Thymus (tissue), 11 donors: ENCODE results near the gene CDC25C. TPM values are rescaled to one million over a fixed set of nuclear protein-coding genes. Genes with fewer than 3 reads are reported as not detected.
"Not testable (repeated sequence)": the region's sequence is repeated elsewhere in the genome, so short reads cannot be mapped to it uniquely, and the experiment has no call there.

Experiments used
- DNase-seq, 9 donors: peaks; one replicate each; pipeline ENCODE4 v3.0.0-alpha.2; 2013; ENCODE audit warnings: low spot score in 9 of 9, low read depth in 6 of 9, missing footprints in 1 of 9
- H3K27ac ChIP-seq, 2 donors: one replicate each; pipeline ENCODE4 v1.5.1; 2013; ENCODE audit warnings: control low read depth in 1 of 2, low read depth in 1 of 2, low read length in 1 of 2, mild to moderate bottlenecking in 1 of 2, moderate library complexity in 1 of 2
- H3K27me3 ChIP-seq, 2 donors: one replicate each; pipeline ENCODE4 v1.5.1; 2013; ENCODE audit warnings: low read length in 1 of 2; ENCODE audit not compliant: control insufficient read depth in 2 of 2, insufficient read depth in 1 of 2
- H3K36me3 ChIP-seq, 2 donors: one replicate each; pipeline ENCODE4 v1.5.1; 2013; ENCODE audit warnings: low read length in 1 of 2, mild to moderate bottlenecking in 1 of 2, moderate library complexity in 1 of 2; ENCODE audit not compliant: control insufficient read depth in 2 of 2, insufficient read depth in 2 of 2
- H3K4me1 ChIP-seq, 2 donors: one replicate each; pipeline ENCODE4 v1.5.1; 2013; ENCODE audit warnings: low read length in 2 of 2; ENCODE audit not compliant: control insufficient read depth in 2 of 2, insufficient read depth in 2 of 2
- H3K4me3 ChIP-seq, 2 donors: one replicate each; pipeline ENCODE4 v1.5.1; 2013; ENCODE audit warnings: low read length in 2 of 2, control low read depth in 1 of 2, mild to moderate bottlenecking in 1 of 2
- H3K9me3 ChIP-seq, 2 donors: one replicate each; pipeline ENCODE4 v1.5.1; 2013; ENCODE audit warnings: low read length in 1 of 2, mild to moderate bottlenecking in 1 of 2; ENCODE audit not compliant: control insufficient read depth in 2 of 2, insufficient read depth in 1 of 2
- WGBS: extraction: QIAGEN DNeasy Blood & Tissue Kit; methylation state at CpG from one replicate; pipeline ENCODE4 v1.1.7; 2013; 5-methylcytosine and 5-hydroxymethylcytosine counted together
- polyA plus RNA-seq: library from polyadenylated mRNA; stranded (reverse); fragments of 200-250 nt; gene quantifications from one replicate; pipeline ENCODE4 v1.2.3, GENCODE V29; 2013
- total RNA-seq: library from RNA; stranded (reverse); fragments of 120-200 nt; gene quantifications from one replicate; pipeline ENCODE4 v1.2.4, GENCODE V29; 2013
- donor health status: healthy.

Gene CDC25C
- total and polyA plus RNA-seq, 2 donors = 1.9 to 12.9 TPM

DNA sequence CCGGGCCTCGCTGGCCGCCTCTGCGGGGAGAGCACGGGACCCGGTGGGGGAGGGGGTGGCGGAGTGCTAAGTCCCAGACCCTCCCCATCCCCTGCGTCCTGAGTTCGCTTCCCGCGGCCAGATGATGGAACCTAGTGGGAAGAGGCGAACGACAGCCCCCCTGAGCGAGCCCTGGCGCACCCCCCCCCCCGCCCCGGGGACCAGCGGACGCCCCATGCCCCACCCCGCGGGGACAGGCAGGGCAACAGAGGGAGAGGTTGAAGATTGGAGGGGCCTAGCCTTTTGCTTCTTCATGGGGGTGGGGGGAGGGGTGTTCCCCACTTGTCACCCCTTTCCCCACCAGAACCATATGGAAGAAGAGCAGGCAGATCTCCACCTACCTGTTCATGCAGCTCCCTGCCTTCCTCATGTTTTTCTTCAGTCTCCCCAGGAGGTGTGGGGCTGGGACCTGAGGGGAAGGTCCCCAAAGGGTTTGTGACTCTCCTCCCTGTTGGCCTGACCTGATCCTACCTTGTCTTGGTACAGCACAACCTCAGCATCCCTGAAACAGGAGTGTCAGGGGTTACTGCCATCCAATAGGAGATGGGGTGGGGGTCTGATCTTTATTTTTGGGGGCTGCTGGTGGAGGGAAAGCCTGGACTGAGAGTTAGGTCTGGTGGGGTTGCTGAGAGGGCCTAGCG, 6.9 kb upstream of the CDC25C start:
- H3K27me3 ChIP-seq = no peaks in the 10 kb centered on the region
- peaks cover 8 to 20% of the 10 kb centered on the region in 2 donors for H3K36me3 ChIP-seq
- H3K27ac ChIP-seq = peak overlapping the region; percentile 88 to 96
- H3K9me3 ChIP-seq = peaks cover 0 to 4% of the 10 kb centered on the region in 2 donors
- H3K4me1 ChIP-seq = peaks cover 29 to 44% of the 10 kb centered on the region in 2 donors
- H3K4me3 ChIP-seq = peak overlapping the region; percentile 72 to 75
- under 1% methylated on average over 22 of the region's 22 CpGs for WGBS
- peak in 1 of 9 donors; percentile 27 for DNase-seq

GRCh38 chr5:138337685-138338410, 6.2 kb upstream of the CDC25C start, which contains the start of gene FAM53C:
TSS of gene FAM53C (plus strand) at chr5:138338266. CDS start at chr5:138341336, 3,070 bp downstream.
- Histone ChIP-seq H3K4me1 (peaks cover 29 to 44% of the 10 kb centered on the region in 2 donors), H3K9me3 (peaks cover 0 to 4% of the 10 kb centered on the region in 2 donors), H3K4me3 (peak within 1 kb of the TSS; percentile 72 to 75), H3K36me3 (peaks cover 7 to 13% of the 10 kb centered on the region in 2 donors), H3K27me3 (no peaks in the 10 kb centered on the region), H3K27ac (peak within 1 kb of the TSS; percentile 88 to 96)
- peak; percentile 90 to 98 (median 94) for DNase-seq
- under 1% methylated on average over 56 of the region's 56 CpGs for WGBS

DNA sequence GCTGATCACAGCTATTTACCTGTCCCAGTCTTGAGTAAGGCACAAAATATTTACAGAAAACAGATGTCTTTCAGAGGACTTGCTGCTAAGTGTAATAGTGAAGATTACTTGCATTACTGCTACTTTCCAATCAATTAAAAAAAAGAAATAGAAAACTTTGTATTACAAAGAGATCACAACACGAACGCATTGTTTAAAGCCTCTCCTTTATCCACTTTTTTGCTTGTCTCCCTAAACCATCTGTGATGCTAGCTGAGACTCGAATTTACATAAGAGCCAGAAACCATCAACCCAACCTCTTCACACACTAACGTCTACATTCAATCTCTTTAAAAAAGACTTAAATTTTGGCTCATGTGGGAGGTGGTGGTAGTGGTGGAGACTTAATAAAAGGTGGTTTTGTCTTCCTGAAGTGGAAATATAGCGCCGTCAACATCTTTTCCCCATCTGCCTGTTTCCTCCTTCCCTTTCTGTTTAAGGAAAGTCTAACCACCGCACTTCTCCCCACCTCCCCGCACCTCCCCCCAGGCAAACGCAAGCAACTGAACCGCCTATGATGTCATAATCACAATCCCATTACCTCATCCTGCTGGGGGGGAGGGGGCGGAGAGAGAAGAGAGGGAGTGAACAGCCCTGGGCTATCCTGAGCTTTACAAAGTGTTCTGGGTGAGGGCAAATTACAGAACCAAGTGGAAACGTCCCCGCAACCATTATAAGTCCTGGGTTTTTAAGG, 5.5 kb upstream of the CDC25C start:
- H3K4me3 ChIP-seq = peak overlapping the region; percentile 72 to 75
- H3K27me3 ChIP-seq = no peaks in the 10 kb centered on the region
- H3K27ac ChIP-seq = peak overlapping the region; percentile 88 to 96
- WGBS = 24% methylated on average over 13 of the region's 13 CpGs
- H3K4me1 ChIP-seq = peaks cover 29 to 49% of the 10 kb centered on the region in 2 donors
- peaks cover 0 to 4% of the 10 kb centered on the region in 2 donors for H3K9me3 ChIP-seq
- H3K36me3 ChIP-seq = peaks cover 7 to 11% of the 10 kb centered on the region in 2 donors
- peak in 4 of 9 donors; percentile 21 to 85 (median 68) for DNase-seq

DNA sequence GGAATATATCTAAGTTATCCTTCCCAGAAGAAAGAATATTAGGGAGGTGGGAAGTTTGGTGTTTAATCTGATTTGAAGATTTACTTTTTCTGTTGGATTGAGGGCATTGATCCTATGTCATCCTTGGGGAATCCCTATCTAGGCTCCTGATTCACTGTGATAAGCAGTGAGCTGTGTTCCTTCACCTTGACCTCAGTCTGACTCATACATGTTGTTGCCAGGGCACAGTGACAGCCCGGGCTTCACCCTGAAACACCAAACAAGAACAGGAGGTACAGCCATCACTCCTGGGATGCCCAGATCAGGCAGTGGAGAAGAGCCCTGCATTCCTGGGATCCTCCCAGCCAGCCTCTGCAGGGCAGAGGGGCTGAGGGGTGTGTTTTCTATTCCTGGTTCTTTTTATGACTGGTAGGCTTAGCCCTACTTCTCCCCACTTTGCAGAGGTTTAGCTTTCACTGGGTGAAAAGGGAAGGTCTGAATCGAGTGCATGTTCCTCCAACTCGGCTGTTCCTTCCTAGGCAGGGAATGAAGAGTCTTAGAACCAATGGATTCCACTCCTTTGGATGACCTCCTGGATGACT, 3.4 kb upstream of the CDC25C start:
- Histone ChIP-seq H3K9me3 (peaks cover 0 to 4% of the 10 kb centered on the region in 2 donors), H3K4me3 (no peak overlapping the region), H3K36me3 (no peaks in the 10 kb centered on the region), H3K27me3 (no peaks in the 10 kb centered on the region), H3K27ac (peak overlapping the region; percentile 68 to 88), H3K4me1 (peaks cover 31 to 58% of the 10 kb centered on the region in 2 donors)
- 96% methylated on average over 3 of the region's 3 CpGs for WGBS
- DNase-seq = no peak

DNA sequence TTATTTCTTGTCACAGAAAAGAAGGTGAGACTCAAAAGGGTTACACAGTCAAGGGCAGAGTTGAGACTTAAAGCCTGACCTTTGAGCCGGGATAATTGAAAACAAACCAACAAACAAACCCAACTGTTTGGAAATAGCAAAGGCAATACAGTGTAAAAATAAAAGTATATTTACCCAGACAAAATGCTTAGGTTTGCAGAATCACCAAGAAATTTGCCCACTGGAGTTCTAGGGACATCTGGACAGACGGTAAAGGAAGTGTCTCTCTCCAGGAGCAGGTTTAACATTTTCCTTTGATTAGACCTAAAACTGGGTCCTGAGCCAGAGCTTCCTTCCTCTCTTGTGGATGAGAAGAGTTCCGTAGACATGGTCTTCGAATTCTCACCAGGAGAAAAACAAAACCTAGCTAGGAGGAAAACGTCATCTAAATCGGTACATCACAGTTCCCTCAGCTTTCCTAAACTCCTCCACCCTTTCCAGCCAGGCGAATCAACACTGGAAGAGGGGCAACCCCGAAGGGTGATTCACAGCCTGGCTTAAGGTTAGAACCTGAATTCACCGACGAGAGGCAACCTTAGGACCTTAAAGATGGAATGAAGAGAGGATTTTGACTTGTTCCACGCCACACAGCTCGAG, 673 bp downstream of the CDC25C start:
- DNase-seq = no peak
- Histone ChIP-seq H3K9me3 (no peaks in the 10 kb centered on the region), H3K27me3 (no peaks in the 10 kb centered on the region), H3K36me3 (peaks cover 8 to 10% of the 10 kb centered on the region in 2 donors), H3K4me1 (peaks cover 16 to 28% of the 10 kb centered on the region in 2 donors), H3K27ac (peak overlapping the region in 1 of 2 donors; percentile 60), H3K4me3 (peak overlapping the region; percentile 59 to 65)
- WGBS = 9% methylated on average over 12 of the region's 12 CpGs

- not testable (repeated sequence) for H3K9me3 ChIP-seq, DNase-seq, H3K27ac ChIP-seq, H3K27me3 ChIP-seq, H3K4me1 ChIP-seq, H3K4me3 ChIP-seq
- 96% methylated on average over 4 of the region's 4 CpGs for WGBS
- peaks cover 24 to 38% of the 10 kb centered on the region in 2 donors for H3K36me3 ChIP-seq
Observed at GRCh38 chr5:138318211-138318610, 13.4 kb downstream of the CDC25C start.

DNA sequence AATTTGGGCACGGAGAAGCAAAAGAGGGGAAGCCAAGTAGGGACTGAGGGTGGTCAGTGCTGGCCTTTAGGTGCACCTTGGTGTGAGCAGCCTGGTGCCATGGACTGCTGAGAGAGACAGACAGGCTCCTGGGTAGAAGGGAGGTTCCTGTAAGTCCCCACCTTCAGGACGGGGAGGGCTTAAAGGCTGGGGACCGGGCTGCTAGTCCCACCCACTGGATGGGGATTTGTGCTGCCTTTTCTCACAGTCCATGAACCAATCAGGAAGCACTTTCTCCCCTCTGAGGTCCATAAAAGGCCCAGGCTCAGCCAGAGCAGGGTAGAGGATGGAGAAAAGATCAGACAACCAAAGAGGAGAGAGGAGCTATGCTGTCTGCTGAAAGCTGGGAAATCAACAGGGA, 15.2 kb downstream of the CDC25C start:
- Histone ChIP-seq H3K27ac (no peak overlapping the region), H3K4me1 (no peaks in the 10 kb centered on the region), H3K36me3 (peaks cover 23 to 34% of the 10 kb centered on the region in 2 donors), H3K9me3 (no peaks in the 10 kb centered on the region), H3K27me3 (no peaks in the 10 kb centered on the region), H3K4me3 (no peak overlapping the region)
- DNase-seq = no peak
- WGBS = 80% methylated on average over 3 of the region's 3 CpGs

DNA sequence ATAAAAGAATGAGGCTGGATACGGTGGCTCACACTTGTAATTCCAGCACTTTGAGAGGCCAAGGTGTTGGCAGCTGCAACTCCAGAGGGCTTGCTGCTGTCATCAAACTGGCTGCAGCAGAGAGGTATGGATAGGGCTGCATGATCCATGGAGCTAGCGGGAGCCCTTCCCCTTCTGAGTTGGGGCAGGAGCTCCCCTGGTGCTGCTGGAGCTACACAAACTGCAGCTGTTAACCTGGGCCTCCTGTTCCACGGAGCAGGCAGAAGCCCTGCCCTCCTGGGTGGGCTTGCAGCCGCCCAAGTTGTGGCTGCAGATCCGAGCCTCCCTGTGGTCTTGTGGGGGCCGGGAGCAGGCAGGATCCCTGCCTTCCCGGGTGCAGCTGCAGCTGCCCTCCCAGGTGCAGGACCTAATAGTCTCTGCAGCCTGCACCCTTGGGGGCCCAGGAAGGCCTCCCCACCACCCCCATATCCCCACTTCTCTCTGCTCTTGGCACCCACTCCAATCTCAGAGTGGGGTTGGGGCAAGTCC, 15.8 kb downstream of the CDC25C start:
- H3K27me3 ChIP-seq = no peaks in the 10 kb centered on the region
- no peak overlapping the region for H3K27ac ChIP-seq
- no peaks in the 10 kb centered on the region for H3K4me1 ChIP-seq
- DNase-seq = no peak
- no peak overlapping the region for H3K4me3 ChIP-seq
- WGBS = 98% methylated on average over 7 of the region's 7 CpGs
- H3K36me3 ChIP-seq = peaks cover 23 to 34% of the 10 kb centered on the region in 2 donors
- no peaks in the 10 kb centered on the region for H3K9me3 ChIP-seq
